Kidney (tissue), 14 donors: ENCODE data around the gene LMCD1. TPM values are rescaled to one million over a fixed set of nuclear protein-coding genes. Genes with fewer than 3 reads are reported as not detected.

Experiments used
- DNase-seq, 5 donors: peaks; one replicate each; pipeline ENCODE4 v3.0.0-alpha.2; 2013 to 2020
- FAIRE-seq: peaks from 2 replicates; lab custom pipeline; 2012; peaks lifted over from hg19 to GRCh38; lab: Jason Lieb, UNC
- H3K27ac ChIP-seq, 2 donors: one replicate each; pipeline ENCODE4 v1.7.0; 2013; ENCODE audit warnings: low read depth in 2 of 2, low read length in 2 of 2, inconsistent platforms in 1 of 2
- H3K27me3 ChIP-seq: one replicate; pipeline ENCODE4 v1.7.1; 2013; ENCODE audit warnings: low read length, inconsistent platforms; ENCODE audit not compliant: control insufficient read depth, insufficient read depth
- H3K36me3 ChIP-seq, 3 donors: one replicate each; pipeline versions ENCODE4 v1.7.0 to v1.7.1; 2013; ENCODE audit warnings: low read length in 3 of 3, control low read depth in 1 of 3, inconsistent platforms in 1 of 3; ENCODE audit not compliant: insufficient read depth in 3 of 3, control insufficient read depth in 2 of 3
- H3K4me1 ChIP-seq, 3 donors: one replicate each; pipeline versions ENCODE4 v1.7.0 to v1.7.1; 2013; ENCODE audit warnings: low read length in 3 of 3, inconsistent platforms in 1 of 3, low read depth in 1 of 3; ENCODE audit not compliant: control insufficient read depth in 2 of 3, insufficient read depth in 2 of 3
- H3K4me3 ChIP-seq, 3 donors: one replicate each; pipeline versions ENCODE4 v1.7.0 to v1.8.1; 2013; ENCODE audit warnings: low read length in 3 of 3, control low read depth in 1 of 3, inconsistent platforms in 1 of 3
- H3K9ac ChIP-seq, 3 donors: one replicate each; pipeline versions ENCODE4 v1.7.0 to v1.7.1; 2013; ENCODE audit warnings: low read length in 3 of 3, control low read depth in 1 of 3, inconsistent platforms in 1 of 3
- H3K9me3 ChIP-seq, 3 donors: one replicate each; pipeline versions ENCODE4 v1.7.0 to v1.7.1; 2013; ENCODE audit warnings: low read length in 3 of 3, control low read depth in 1 of 3, inconsistent platforms in 1 of 3; ENCODE audit not compliant: control insufficient read depth in 2 of 3, insufficient read depth in 1 of 3
- CTCF ChIP-seq: IDR thresholded peaks from 3 replicates; pipeline ENCODE4 v1.5.1; 2012; ENCODE audit warnings: mild to moderate bottlenecking, moderate library complexity, borderline replicate concordance; ENCODE audit not compliant: insufficient read depth; ENCODE audit errors: extremely low read depth
- intact Hi-C: fragments of 100-400 bp; cut with DNase I; formaldehyde crosslinking; loops from one replicate; pipeline ENCODE4 v1.11.1; 2022
- polyA plus RNA-seq: library from polyadenylated mRNA; stranded (reverse); fragments of 350-450 nt; fragmentation: Illumina TruSeq; extraction: RNeasy Lipid Tissue Mini Kit (QIAGEN cat#74804); gene quantifications from one replicate; pipeline ENCODE4 v1.2.3, GENCODE V29; 2014; ENCODE audit warnings: low read depth, low replicate concordance; ENCODE audit not compliant: insufficient read depth
- total RNA-seq: library from RNA; stranded (reverse); fragmentation: NEBNext Ultra II Directional; extraction: Animal tissue kit (Norgen Biotek cat#: 25700); gene quantifications from one replicate; pipeline ENCODE4 v1.2.1, GENCODE V29; 2021
- donor health status: control.
- donor health status: control.
- donor health status: control.
- donor health status: control.
- donor health status: control.
- donor health status: DM: yes; HTN: yes; CAD: no.
- donor health status: Normal renal cell carcinoma (clear cell type).

Gene LMCD1
- total and polyA plus RNA-seq, 2 donors from 2014 or later = 24.3 to 65.4 TPM

GRCh38 chr3:8541486-8541885, 39.9 kb downstream of the LMCD1 start:
- no peak overlapping the region for H3K27ac ChIP-seq
- H3K9me3 ChIP-seq = no peaks in the 10 kb centered on the region
- no peak overlapping the region for H3K9ac ChIP-seq
- FAIRE-seq = no peak
- intact Hi-C loops = no loop called here
- no peak for DNase-seq
- peaks cover 0 to 23% (median 22%) of the 10 kb centered on the region in 3 donors for H3K36me3 ChIP-seq
- TF ChIP-seq CTCF = no peak
- peaks cover 0 to 2% (median 0%) of the 10 kb centered on the region in 3 donors for H3K4me1 ChIP-seq
- no peaks in the 10 kb centered on the region for H3K27me3 ChIP-seq
- no peak overlapping the region for H3K4me3 ChIP-seq

DNA sequence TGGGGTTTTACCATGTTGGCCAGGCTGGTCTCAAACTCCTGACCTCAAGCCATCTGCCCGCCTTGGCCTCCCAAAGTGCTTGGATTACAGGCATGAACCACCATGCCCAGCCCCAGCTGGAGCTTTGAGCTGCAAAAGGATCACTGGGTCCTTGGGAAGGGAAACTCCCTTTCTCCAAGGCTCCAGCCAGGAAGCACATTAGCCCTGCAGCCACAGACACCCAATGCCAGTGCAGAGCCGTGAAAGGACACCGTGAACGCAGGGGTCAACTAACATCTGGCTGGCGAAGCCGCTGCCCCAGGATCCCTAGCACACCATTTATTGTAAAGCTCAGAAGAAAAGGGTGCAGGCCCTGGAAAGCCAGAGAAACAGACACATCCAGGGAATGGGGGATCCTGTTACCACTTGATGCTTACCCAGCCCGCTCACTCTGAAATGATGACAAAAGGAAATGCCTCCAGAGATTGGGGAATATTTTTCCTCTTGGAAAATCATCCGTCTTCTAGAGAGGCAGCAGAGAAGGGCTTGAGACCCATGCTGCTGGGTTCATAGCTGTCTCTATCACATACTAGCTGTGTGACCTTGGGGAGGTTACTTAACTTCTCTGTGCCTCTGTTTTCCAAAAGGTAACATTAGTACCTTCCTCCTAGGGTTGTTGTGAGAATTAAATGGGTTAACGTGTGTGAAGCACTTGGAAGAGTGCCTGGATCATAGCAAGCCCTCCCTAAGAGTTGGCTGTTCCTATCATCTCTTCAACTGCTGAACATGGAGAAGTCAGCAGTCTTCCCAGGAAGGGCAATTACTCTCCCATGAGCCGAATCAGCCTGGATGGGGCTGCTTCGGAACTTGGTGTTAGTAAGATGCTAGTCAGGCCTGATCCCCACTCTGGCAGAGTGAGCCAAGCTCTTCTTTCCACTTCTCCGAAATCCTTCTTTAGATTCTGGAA, 40.8 kb downstream of the LMCD1 start:
- no peak overlapping the region for H3K27ac ChIP-seq
- no peak overlapping the region for H3K4me3 ChIP-seq
- FAIRE-seq (no peak), DNase-seq (peak in 3 of 5 donors; percentile 32 to 64 (median 44))
- H3K9ac ChIP-seq = no peak overlapping the region
- TF ChIP-seq CTCF = no peak
- peaks cover 0 to 19% (median 16%) of the 10 kb centered on the region in 3 donors for H3K36me3 ChIP-seq
- no peaks in the 10 kb centered on the region for H3K9me3 ChIP-seq
- intact Hi-C loops = no loop called here
- H3K27me3 ChIP-seq = no peaks in the 10 kb centered on the region
- peaks cover 0 to 2% (median 0%) of the 10 kb centered on the region in 3 donors for H3K4me1 ChIP-seq

- Histone ChIP-seq H3K4me3 (no peak overlapping the region), H3K27me3 (no peaks in the 10 kb centered on the region), H3K4me1 (no peaks in the 10 kb centered on the region), H3K9ac (no peak overlapping the region), H3K27ac (no peak overlapping the region), H3K36me3 (peaks cover 0 to 10% (median 6%) of the 10 kb centered on the region in 3 donors), H3K9me3 (no peaks in the 10 kb centered on the region)
- no peak for TF ChIP-seq CTCF
- FAIRE-seq (no peak), DNase-seq (no peak)
- intact Hi-C loops = no loop called here
These were observed 45.0 kb downstream of the LMCD1 start for GRCh38 chr3:8546609-8547008.
